Measurements from ENCODE around the gene HIVEP3.
A peak's percentile ranks its signal among the peaks of the same experiment; 100 is the strongest.

HIVEP3 gene

DNA sequence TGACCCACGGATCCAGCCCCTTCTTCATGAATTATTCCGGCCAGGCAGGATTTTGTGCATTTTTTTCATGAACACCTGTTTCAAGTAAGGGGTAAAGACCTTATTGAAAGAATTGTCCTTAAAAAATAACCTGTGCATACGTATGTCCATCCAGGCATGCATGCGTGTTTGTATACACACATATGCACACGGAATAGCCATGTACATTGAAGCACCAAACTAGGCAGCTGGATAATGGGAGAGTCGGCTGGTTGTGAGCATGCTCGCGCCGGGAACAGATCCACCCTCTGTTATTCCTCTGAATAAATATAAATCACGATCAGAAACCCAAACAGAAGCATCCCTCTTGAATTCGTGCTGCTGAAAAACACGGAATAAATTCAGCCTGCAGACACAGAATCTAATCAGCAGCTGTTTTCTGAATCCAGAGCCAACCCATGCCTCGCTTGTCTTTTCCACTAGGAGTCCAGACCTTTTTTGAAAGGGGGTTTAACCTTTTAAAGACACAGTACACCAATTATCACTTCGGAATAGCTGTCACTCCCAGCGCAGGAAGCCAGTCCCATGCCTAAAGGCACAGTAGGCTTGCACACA lies at the start of gene HIVEP3:
HIVEP3 (minus strand) TSS at position 473 of the 594 bp plus-strand sequence.
- Histone ChIP-seq H3K4me3 (ENCODE audit: insufficient read length, low read depth) (peak within 1 kb of the TSS; percentile 49), H3K9ac (ENCODE audit: insufficient read length, low read depth) (peak within 1 kb of the TSS; percentile 70), H3K36me3 (ENCODE audit: insufficient read depth, insufficient read length, low read length) (no peaks in the 10 kb centered on the region), H3K27me3 (ENCODE audit: insufficient read depth, insufficient read length) (peaks cover 35% of the 10 kb centered on the region), H3K4me1 (ENCODE audit: insufficient read depth, insufficient read length) (peaks cover 7% of the 10 kb centered on the region), H3K9me3 (ENCODE audit: insufficient read depth, low read length) (peaks cover 17% of the 10 kb centered on the region; the same call in 1 of the 2 replicates)
- TF ChIP-seq SUZ12 (IDR thresholded peaks at IDR 0.05; ENCODE audit: extremely low read depth, insufficient read depth, insufficient read length): no peak
- no peak for TF ChIP-seq ZNF274 (IDR thresholded peaks at IDR 0.05; ENCODE audit: low read depth, low read length)
- no peak for TF ChIP-seq YY1 (IDR thresholded peaks at IDR 0.05; ENCODE audit: insufficient read depth, insufficient read length)
- DNase-seq (ENCODE audit: low read depth, low spot score): no peak

GRCh38 chr1:41964400-41964799 lies 45.7 kb upstream of the HIVEP3 start:
- no peak for DNase-seq (ENCODE audit: low read depth, low spot score)
- no peaks in the 10 kb centered on the region for H3K36me3 ChIP-seq (ENCODE audit: insufficient read depth, insufficient read length, low read length)
- H3K4me1 ChIP-seq (ENCODE audit: insufficient read depth, insufficient read length): no peaks in the 10 kb centered on the region
- TF ChIP-seq YY1 (IDR thresholded peaks at IDR 0.05; ENCODE audit: insufficient read depth, insufficient read length) (no peak), ZNF274 (IDR thresholded peaks at IDR 0.05; ENCODE audit: low read depth, low read length) (no peak), SUZ12 (IDR thresholded peaks at IDR 0.05; ENCODE audit: extremely low read depth, insufficient read depth, insufficient read length) (no peak)
- H3K9me3 ChIP-seq (ENCODE audit: insufficient read depth, low read length): peaks cover 14% of the 10 kb centered on the region; the same call in 1 of the 2 replicates
- no peaks in the 10 kb centered on the region for H3K27me3 ChIP-seq (ENCODE audit: insufficient read depth, insufficient read length)
- H3K9ac ChIP-seq (ENCODE audit: insufficient read length, low read depth): no peak overlapping the region
- H3K4me3 ChIP-seq (ENCODE audit: insufficient read length, low read depth): no peak overlapping the region

DNA sequence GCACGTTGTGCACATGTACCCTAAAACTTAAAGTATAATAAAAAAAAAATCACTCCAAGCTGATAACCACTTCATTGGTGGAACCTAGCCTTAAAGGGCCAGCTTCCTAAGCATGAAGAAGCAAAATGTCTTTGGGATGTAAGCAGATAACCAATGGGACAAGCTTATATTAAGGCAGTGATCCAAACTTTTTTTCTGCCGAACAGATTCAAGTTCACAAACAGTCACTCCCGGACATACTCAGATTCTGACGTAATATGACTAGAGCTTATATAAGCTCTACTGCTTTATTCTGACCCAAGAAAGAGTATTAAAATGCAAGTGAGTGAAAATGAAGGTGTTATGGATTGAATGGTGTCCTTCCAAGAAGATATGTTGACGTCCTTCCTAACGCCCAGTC lies 44.9 kb upstream of the HIVEP3 start:
- Histone ChIP-seq H3K9me3 (ENCODE audit: insufficient read depth, low read length) (peaks cover 9% of the 10 kb centered on the region), H3K9ac (ENCODE audit: insufficient read length, low read depth) (no peak overlapping the region), H3K4me1 (ENCODE audit: insufficient read depth, insufficient read length) (no peaks in the 10 kb centered on the region), H3K4me3 (ENCODE audit: insufficient read length, low read depth) (no peak overlapping the region), H3K36me3 (ENCODE audit: insufficient read depth, insufficient read length, low read length) (no peaks in the 10 kb centered on the region), H3K27me3 (ENCODE audit: insufficient read depth, insufficient read length) (no peaks in the 10 kb centered on the region)
- TF ChIP-seq SUZ12 (IDR thresholded peaks at IDR 0.05; ENCODE audit: extremely low read depth, insufficient read depth, insufficient read length) (no peak), ZNF274 (IDR thresholded peaks at IDR 0.05; ENCODE audit: low read depth, low read length) (no peak), YY1 (IDR thresholded peaks at IDR 0.05; ENCODE audit: insufficient read depth, insufficient read length) (no peak)
- DNase-seq (ENCODE audit: low read depth, low spot score): no peak

- DNase-seq (ENCODE audit: low read depth, low spot score): no peak
- Histone ChIP-seq H3K9me3 (ENCODE audit: insufficient read depth, low read length) (no peaks in the 10 kb centered on the region; the same call in 1 of the 2 replicates), H3K27me3 (ENCODE audit: insufficient read depth, insufficient read length) (no peaks in the 10 kb centered on the region), H3K4me1 (ENCODE audit: insufficient read depth, insufficient read length) (peaks cover 7% of the 10 kb centered on the region), H3K4me3 (ENCODE audit: insufficient read length, low read depth) (no peak overlapping the region), H3K9ac (ENCODE audit: insufficient read length, low read depth) (no peak overlapping the region), H3K36me3 (ENCODE audit: insufficient read depth, insufficient read length, low read length) (no peaks in the 10 kb centered on the region)
- TF ChIP-seq ZNF274 (IDR thresholded peaks at IDR 0.05; ENCODE audit: low read depth, low read length): no peak
- TF ChIP-seq YY1 (IDR thresholded peaks at IDR 0.05; ENCODE audit: insufficient read depth, insufficient read length): no peak
- no peak for TF ChIP-seq SUZ12 (IDR thresholded peaks at IDR 0.05; ENCODE audit: extremely low read depth, insufficient read depth, insufficient read length)
Measured at GRCh38 chr1:41958015-41958673, 39.4 kb upstream of the HIVEP3 start.

GRCh38 chr1:41957568-41957967 lies 38.8 kb upstream of the HIVEP3 start:
- no peaks in the 10 kb centered on the region for H3K27me3 ChIP-seq (ENCODE audit: insufficient read depth, insufficient read length)
- peaks cover 7% of the 10 kb centered on the region for H3K4me1 ChIP-seq (ENCODE audit: insufficient read depth, insufficient read length)
- H3K36me3 ChIP-seq (ENCODE audit: insufficient read depth, insufficient read length, low read length): no peaks in the 10 kb centered on the region
- no peak overlapping the region for H3K4me3 ChIP-seq (ENCODE audit: insufficient read length, low read depth)
- TF ChIP-seq SUZ12 (IDR thresholded peaks at IDR 0.05; ENCODE audit: extremely low read depth, insufficient read depth, insufficient read length) (no peak), ZNF274 (IDR thresholded peaks at IDR 0.05; ENCODE audit: low read depth, low read length) (no peak), YY1 (IDR thresholded peaks at IDR 0.05; ENCODE audit: insufficient read depth, insufficient read length) (no peak)
- no peak overlapping the region for H3K9ac ChIP-seq (ENCODE audit: insufficient read length, low read depth)
- no peaks in the 10 kb centered on the region; the same call in 1 of the 2 replicates for H3K9me3 ChIP-seq (ENCODE audit: insufficient read depth, low read length)
- no peak for DNase-seq (ENCODE audit: low read depth, low spot score)

DNA sequence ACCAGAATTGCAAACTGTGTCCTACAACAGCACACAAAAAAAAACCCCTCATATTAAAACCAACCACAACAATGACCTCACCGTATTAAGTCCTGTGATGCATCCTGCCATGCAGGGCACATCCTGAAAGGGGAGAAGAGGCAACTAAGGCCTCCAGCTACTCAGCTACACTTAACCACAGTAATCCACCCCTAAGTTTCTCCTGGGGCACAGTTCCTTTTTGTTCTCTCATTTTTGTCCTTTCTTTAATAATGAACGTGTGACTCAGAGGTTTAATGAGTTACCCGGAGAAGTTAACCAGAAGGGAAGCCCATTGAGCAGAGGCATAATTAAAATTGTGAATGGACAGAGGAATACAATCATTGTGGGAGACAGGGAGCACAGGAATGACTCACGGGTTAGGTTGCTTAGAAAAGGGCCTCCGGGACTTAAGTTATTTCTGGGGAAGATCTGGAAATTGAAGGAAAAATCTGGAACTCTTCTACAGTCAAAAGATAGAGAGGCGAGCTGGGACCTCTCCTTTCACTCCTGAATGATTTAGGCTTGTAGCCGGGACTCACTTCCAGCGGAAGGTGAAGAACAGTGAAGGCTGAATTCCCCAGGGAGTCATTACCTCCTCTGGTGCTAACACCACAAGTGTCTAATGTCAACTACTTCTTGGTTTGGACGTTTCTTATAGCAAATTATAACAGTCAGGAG lies 36.9 kb upstream of the HIVEP3 start:
- Histone ChIP-seq H3K36me3 (ENCODE audit: insufficient read depth, insufficient read length, low read length) (no peaks in the 10 kb centered on the region), H3K4me1 (ENCODE audit: insufficient read depth, insufficient read length) (peaks cover 7% of the 10 kb centered on the region), H3K4me3 (ENCODE audit: insufficient read length, low read depth) (no peak overlapping the region), H3K9ac (ENCODE audit: insufficient read length, low read depth) (no peak overlapping the region), H3K9me3 (ENCODE audit: insufficient read depth, low read length) (peaks cover 12% of the 10 kb centered on the region; the same call in 1 of the 2 replicates), H3K27me3 (ENCODE audit: insufficient read depth, insufficient read length) (no peaks in the 10 kb centered on the region)
- TF ChIP-seq YY1 (IDR thresholded peaks at IDR 0.05; ENCODE audit: insufficient read depth, insufficient read length) (no peak), ZNF274 (IDR thresholded peaks at IDR 0.05; ENCODE audit: low read depth, low read length) (no peak), SUZ12 (IDR thresholded peaks at IDR 0.05; ENCODE audit: extremely low read depth, insufficient read depth, insufficient read length) (no peak)
- DNase-seq (ENCODE audit: low read depth, low spot score): peak; percentile 55

GRCh38 chr1:41954533-41954944 lies 35.8 kb upstream of the HIVEP3 start:
- Histone ChIP-seq H3K4me1 (ENCODE audit: insufficient read depth, insufficient read length) (peaks cover 7% of the 10 kb centered on the region), H3K4me3 (ENCODE audit: insufficient read length, low read depth) (no peak overlapping the region), H3K27me3 (ENCODE audit: insufficient read depth, insufficient read length) (no peaks in the 10 kb centered on the region), H3K9me3 (ENCODE audit: insufficient read depth, low read length) (peaks cover 22% of the 10 kb centered on the region; the same call in 1 of the 2 replicates), H3K36me3 (ENCODE audit: insufficient read depth, insufficient read length, low read length) (no peaks in the 10 kb centered on the region), H3K9ac (ENCODE audit: insufficient read length, low read depth) (no peak overlapping the region)
- TF ChIP-seq YY1 (IDR thresholded peaks at IDR 0.05; ENCODE audit: insufficient read depth, insufficient read length) (no peak), ZNF274 (IDR thresholded peaks at IDR 0.05; ENCODE audit: low read depth, low read length) (no peak)
- peak; percentile 50 for DNase-seq (ENCODE audit: low read depth, low spot score)
